CD14-positive monocyte (primary cell): ENCODE results near the gene OR52H1. TPM values are rescaled to one million over a fixed set of nuclear protein-coding genes. Genes with fewer than 3 reads are reported as not detected.

ENCODE experiments used
- DNase-seq, 3 donors: peaks; one replicate each; pipeline ENCODE4 v3.0.0-alpha.2; 2011 to 2022
- H2AFZ ChIP-seq: 2 replicates; pipeline ENCODE4 v1.6.0; 2012; ENCODE audit warnings: mild to moderate bottlenecking, low read depth, low read length, inconsistent platforms; ENCODE audit not compliant: insufficient read depth, poor library complexity, severe bottlenecking
- H3K27ac ChIP-seq, 2 donors: 1 replicate in 1 of 2; 2 replicates in 1 of 2; pipeline ENCODE4 v1.5.1; 2012 to 2013; ENCODE audit warnings: low read length in 2 of 2, control low read depth in 1 of 2, inconsistent platforms in 1 of 2, low read depth in 1 of 2, mild to moderate bottlenecking in 1 of 2
- H3K27me3 ChIP-seq, 2 donors: one replicate each; pipeline versions ENCODE4 v1.6.0 to v1.6.1; 2011 to 2013; ENCODE audit warnings: low read length in 2 of 2; ENCODE audit not compliant: control insufficient read depth in 2 of 2, insufficient read depth in 2 of 2
- H3K36me3 ChIP-seq, 2 donors: replicated peaks in 1 of 2; 1 replicate in 1 of 2; 2 replicates in 1 of 2; pipeline versions ENCODE4 v1.5.1 to v1.6.1; 2012 to 2013; ENCODE audit warnings: low read length in 2 of 2, control low read depth in 1 of 2, inconsistent platforms in 1 of 2, mild to moderate bottlenecking in 1 of 2; ENCODE audit not compliant: insufficient read depth in 2 of 2, control insufficient read depth in 1 of 2
- H3K4me1 ChIP-seq, 2 donors: 1 replicate in 1 of 2; 2 replicates in 1 of 2; pipeline versions ENCODE4 v1.5.1 to v1.6.1; 2012 to 2013; ENCODE audit warnings: low read length in 2 of 2, control low read depth in 1 of 2, inconsistent platforms in 1 of 2, mild to moderate bottlenecking in 1 of 2, moderate library complexity in 1 of 2; ENCODE audit not compliant: insufficient read depth in 2 of 2, control insufficient read depth in 1 of 2
- H3K4me2 ChIP-seq: replicated peaks from 2 replicates; pipeline ENCODE3; 2012; ENCODE audit warnings: low read length, moderate library complexity, mild to moderate bottlenecking; ENCODE audit not compliant: poor library complexity, severe bottlenecking; ENCODE audit errors: extremely low read depth
- H3K4me3 ChIP-seq, 3 experiments: fragments of 200-600 bp in 1 of 3; sonication (generic) in 1 of 3; replicated peaks in 1 of 3; 1 replicate in 2 of 3; 2 replicates in 1 of 3; pipeline ENCODE4 v1.5.1; 2011 to 2013; ENCODE audit warnings: low read length in 3 of 3, mild to moderate bottlenecking in 3 of 3, control low read depth in 2 of 3, low read depth in 2 of 3, inconsistent platforms in 1 of 3, moderate library complexity in 1 of 3
- H3K79me2 ChIP-seq: 2 replicates; pipeline ENCODE4 v1.6.0; 2012; ENCODE audit warnings: mild to moderate bottlenecking, control low read depth, inconsistent platforms, low read length, moderate library complexity; ENCODE audit not compliant: insufficient read depth
- H3K9ac ChIP-seq: 2 replicates; pipeline ENCODE4 v1.6.0; 2017; ENCODE audit warnings: low read length, mild to moderate bottlenecking; ENCODE audit not compliant: insufficient read depth, poor library complexity, severe bottlenecking
- H3K9me3 ChIP-seq, 2 donors: replicated peaks in 1 of 2; 1 replicate in 1 of 2; 2 replicates in 1 of 2; pipeline versions ENCODE4 v1.5.1 to v1.6.1; 2012 to 2013; ENCODE audit warnings: low read length in 2 of 2, control low read depth in 1 of 2; ENCODE audit not compliant: control insufficient read depth in 1 of 2, insufficient read depth in 1 of 2
- H4K20me1 ChIP-seq: 2 replicates; pipeline ENCODE4 v1.6.0; 2012; ENCODE audit warnings: mild to moderate bottlenecking, low read length, control low read depth, moderate library complexity; ENCODE audit not compliant: insufficient read depth
- H3K27ac Mint-ChIP-seq, 7 donors: one replicate each; pipeline ENCODE4 v1.8.0; 2020; ENCODE audit warnings: mild to moderate bottlenecking in 7 of 7, mixed read lengths in 7 of 7, moderate library complexity in 6 of 7, inconsistent platforms in 2 of 7
- H3K27me3 Mint-ChIP-seq, 3 donors: one replicate each; pipeline ENCODE4 v1.8.0; 2021 to 2022; ENCODE audit warnings: low read depth in 3 of 3, mild to moderate bottlenecking in 3 of 3, mixed read lengths in 3 of 3, moderate library complexity in 3 of 3, inconsistent platforms in 1 of 3
- H3K36me3 Mint-ChIP-seq, 2 donors: one replicate each; pipeline ENCODE4 v1.8.0; 2020; ENCODE audit warnings: mixed read lengths in 2 of 2, inconsistent platforms in 1 of 2, mild to moderate bottlenecking in 1 of 2
- H3K4me1 Mint-ChIP-seq: one replicate; pipeline ENCODE4 v1.8.0; 2020; ENCODE audit warnings: mild to moderate bottlenecking, mixed read lengths
- H3K4me3 Mint-ChIP-seq, 2 donors: one replicate each; pipeline ENCODE4 v1.8.0; 2020; ENCODE audit warnings: mild to moderate bottlenecking in 2 of 2, mixed read lengths in 2 of 2, moderate library complexity in 1 of 2
- H3K9me3 Mint-ChIP-seq, 7 donors: one replicate each; pipeline ENCODE4 v1.8.0; 2020 to 2022; ENCODE audit warnings: mixed read lengths in 7 of 7, mild to moderate bottlenecking in 6 of 7, moderate library complexity in 6 of 7, inconsistent platforms in 2 of 7
- WGBS: methylation state at CpG from one replicate; pipeline ENCODE4 v1.1.5; 2013; ENCODE audit warnings: missing lambda C conversion rate; ENCODE audit not compliant: insufficient coverage; 5-methylcytosine and 5-hydroxymethylcytosine counted together
- intact Hi-C, 2 donors: fragments of 100-400 bp; cut with micrococcal nuclease; formaldehyde crosslinking; loops; one replicate each; pipeline versions ENCODE4 v1.15.0 to v1.15.1; 2023
- polyA plus RNA-seq, 3 donors: library from polyadenylated mRNA; depleted of rRNA in 1 of 3; unstranded in 2 of 3; stranded (reverse) in 1 of 3; fragments of 300-500 nt in 2 of 3; fragments of >200 nt in 1 of 3; fragmentation: Illumina TruSeq in 2 of 3; gene quantifications; 1 replicate in 2 of 3; 2 replicates in 1 of 3; pipeline ENCODE4 v1.2.3, GENCODE V29; 2012 to 2021
- TF ChIP-seq, protein P1 (sequence below): fragments of 200-600 bp; IDR thresholded peaks from one replicate; pipeline ENCODE4 v1.8.0; 2022; ENCODE audit warnings: antibody characterized with exemption, mild to moderate bottlenecking

OR52H1 gene
- polyA plus RNA-seq, 3 donors = not detected

- Mint-ChIP-seq H3K27ac (no peak overlapping the region), H3K36me3 (no peaks in the 10 kb centered on the region)
Measured at GRCh38 chr11:5546457-5546856, 1.9 kb downstream of the OR52H1 start.

GRCh38 chr11:5541427-5541826 is 6.9 kb downstream of the OR52H1 start:
- no peaks in the 10 kb centered on the region for H3K4me1 ChIP-seq
- Mint-ChIP-seq H3K36me3 (no peaks in the 10 kb centered on the region), H3K9me3 (peaks cover 0 to 12% (median 6%) of the 10 kb centered on the region in 7 donors), H3K4me3 (no peak overlapping the region), H3K27me3 (no peaks in the 10 kb centered on the region), H3K4me1 (no peaks in the 10 kb centered on the region), H3K27ac (no peak overlapping the region)
- H2AFZ ChIP-seq = no peak overlapping the region
- no peak overlapping the region for H3K4me2 ChIP-seq
- H3K4me3 ChIP-seq = no peak overlapping the region
- no peaks in the 10 kb centered on the region for H3K79me2 ChIP-seq
- no peaks in the 10 kb centered on the region for H3K36me3 ChIP-seq
- TF ChIP-seq, protein P1, sequence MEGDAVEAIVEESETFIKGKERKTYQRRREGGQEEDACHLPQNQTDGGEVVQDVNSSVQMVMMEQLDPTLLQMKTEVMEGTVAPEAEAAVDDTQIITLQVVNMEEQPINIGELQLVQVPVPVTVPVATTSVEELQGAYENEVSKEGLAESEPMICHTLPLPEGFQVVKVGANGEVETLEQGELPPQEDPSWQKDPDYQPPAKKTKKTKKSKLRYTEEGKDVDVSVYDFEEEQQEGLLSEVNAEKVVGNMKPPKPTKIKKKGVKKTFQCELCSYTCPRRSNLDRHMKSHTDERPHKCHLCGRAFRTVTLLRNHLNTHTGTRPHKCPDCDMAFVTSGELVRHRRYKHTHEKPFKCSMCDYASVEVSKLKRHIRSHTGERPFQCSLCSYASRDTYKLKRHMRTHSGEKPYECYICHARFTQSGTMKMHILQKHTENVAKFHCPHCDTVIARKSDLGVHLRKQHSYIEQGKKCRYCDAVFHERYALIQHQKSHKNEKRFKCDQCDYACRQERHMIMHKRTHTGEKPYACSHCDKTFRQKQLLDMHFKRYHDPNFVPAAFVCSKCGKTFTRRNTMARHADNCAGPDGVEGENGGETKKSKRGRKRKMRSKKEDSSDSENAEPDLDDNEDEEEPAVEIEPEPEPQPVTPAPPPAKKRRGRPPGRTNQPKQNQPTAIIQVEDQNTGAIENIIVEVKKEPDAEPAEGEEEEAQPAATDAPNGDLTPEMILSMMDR = no peak
- no peak for DNase-seq
- no peaks in the 10 kb centered on the region for H3K9me3 ChIP-seq
- H3K27me3 ChIP-seq = no peaks in the 10 kb centered on the region
- no peak overlapping the region for H3K9ac ChIP-seq
- H3K27ac ChIP-seq = no peak overlapping the region
- no peaks in the 10 kb centered on the region for H4K20me1 ChIP-seq
- intact Hi-C loops = no loop called here
- WGBS = no CpG with 5 or more reads among the region's 1 CpG

More at GRCh38 chr11:5546457-5546856, 1.9 kb downstream of the OR52H1 start:
- TF ChIP-seq, protein P1 = no peak
- Mint-ChIP-seq H3K27me3 (peaks cover 0 to 2% (median 0%) of the 10 kb centered on the region in 3 donors), H3K9me3 (peaks cover 0 to 3% (median 0%) of the 10 kb centered on the region in 7 donors), H3K4me3 (no peak overlapping the region), H3K4me1 (no peaks in the 10 kb centered on the region)
- Histone ChIP-seq H3K27me3 (no peaks in the 10 kb centered on the region), H3K9me3 (no peaks in the 10 kb centered on the region), H3K27ac (no peak overlapping the region), H3K79me2 (no peaks in the 10 kb centered on the region), H3K4me1 (no peaks in the 10 kb centered on the region), H3K4me3 (no peak overlapping the region), H3K36me3 (no peaks in the 10 kb centered on the region), H4K20me1 (no peaks in the 10 kb centered on the region), H2AFZ (no peak overlapping the region), H3K9ac (no peak overlapping the region), H3K4me2 (no peak overlapping the region)
- intact Hi-C loops = no loop called here
- no peak for DNase-seq
- WGBS = 70% methylated on average over 1 of the region's 3 CpGs
